GM19239 (cell line): ENCODE results near the gene VASH1.

ENCODE experiments used
- DNase-seq: peaks from one replicate; pipeline ENCODE4 v3.0.0; 2011; ENCODE audit warnings: low spot score; ENCODE audit not compliant: insufficient read length
- FAIRE-seq: peaks from 2 replicates; lab custom pipeline; 2011; peaks lifted over from hg19 to GRCh38; lab: Jason Lieb, UNC

VASH1 gene

DNA sequence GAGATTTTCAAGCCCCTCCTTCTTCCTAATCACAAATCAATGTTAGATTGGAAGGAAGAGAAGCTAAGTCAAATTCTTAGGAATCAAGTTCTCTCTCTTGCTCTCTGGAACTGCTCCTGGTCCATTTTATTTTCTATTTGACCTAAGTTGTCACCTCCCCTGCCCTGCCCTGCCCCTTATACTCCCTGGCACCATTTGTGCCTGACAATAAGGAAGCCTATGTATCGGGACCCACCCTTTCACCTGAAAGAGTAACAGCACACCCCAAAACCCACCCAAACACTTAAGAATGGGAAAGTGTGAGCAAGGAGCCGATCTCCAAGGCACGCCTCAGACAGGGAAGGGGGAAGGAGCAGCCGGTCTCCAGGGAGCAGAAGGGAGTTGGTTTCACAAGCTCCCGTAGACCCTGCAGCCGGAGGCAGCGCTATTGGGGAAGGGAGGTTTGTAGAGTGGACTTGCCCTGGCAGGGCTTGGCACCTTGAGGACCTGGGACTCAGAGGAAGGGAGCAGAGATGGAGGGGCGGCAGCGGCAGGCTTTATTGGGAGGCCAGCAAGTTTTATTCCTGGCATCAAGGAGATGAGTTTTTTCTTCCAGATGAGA is 66.5 kb downstream of the VASH1 start:
- FAIRE-seq = no peak
- DNase-seq = no peak

DNA sequence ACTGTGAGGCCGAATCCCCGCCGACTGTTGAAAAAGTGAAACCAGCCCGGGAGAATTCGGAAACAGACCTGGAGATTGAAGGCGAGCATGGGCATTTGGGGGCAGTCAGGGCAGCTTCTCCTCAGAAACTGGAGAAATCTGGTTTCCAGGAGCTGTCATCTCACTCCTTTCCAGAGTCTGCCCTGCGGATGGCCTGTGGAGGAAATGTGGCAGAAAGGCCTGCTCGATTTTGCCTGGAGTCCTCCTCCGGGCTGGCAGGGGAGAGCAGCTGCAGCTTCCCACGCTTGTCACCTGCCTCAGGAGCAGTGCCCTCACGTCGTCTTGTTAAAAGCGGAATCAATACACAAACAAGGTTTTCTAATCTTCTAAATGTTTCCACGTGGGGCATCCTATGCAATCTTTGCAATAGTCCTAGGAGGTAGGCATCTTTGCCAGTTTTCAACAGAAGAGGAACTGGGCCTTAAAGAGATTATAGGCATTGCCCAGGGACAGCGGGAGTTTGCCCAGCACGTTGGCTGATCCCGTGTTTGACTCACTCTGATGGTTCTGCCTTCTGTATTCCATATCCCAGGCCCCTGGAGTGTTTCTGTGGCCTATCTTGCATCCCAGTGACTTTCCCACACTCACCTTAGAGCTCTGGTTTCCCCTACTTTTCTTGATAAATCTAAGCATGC is 67.2 kb downstream of the VASH1 start:
- DNase-seq = no peak
- FAIRE-seq = no peak

DNA sequence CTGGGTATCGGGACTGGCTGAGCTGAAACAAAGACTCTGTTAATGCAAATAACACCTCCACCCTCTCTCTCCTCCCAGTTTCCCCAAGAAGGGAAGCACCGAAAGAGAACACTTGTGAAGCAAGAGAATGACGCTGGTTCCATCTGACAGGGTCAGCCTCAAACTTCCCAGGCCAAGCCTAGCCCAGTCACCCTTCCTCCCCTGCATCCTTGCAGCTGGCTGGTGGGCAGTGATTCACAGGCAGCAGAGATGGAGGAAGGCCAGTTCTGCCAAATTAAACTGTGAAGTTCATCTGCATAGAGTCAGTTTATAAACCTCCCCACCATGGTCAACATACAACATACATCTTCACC is 67.7 kb downstream of the VASH1 start:
- FAIRE-seq (no peak), DNase-seq (no peak)

DNA sequence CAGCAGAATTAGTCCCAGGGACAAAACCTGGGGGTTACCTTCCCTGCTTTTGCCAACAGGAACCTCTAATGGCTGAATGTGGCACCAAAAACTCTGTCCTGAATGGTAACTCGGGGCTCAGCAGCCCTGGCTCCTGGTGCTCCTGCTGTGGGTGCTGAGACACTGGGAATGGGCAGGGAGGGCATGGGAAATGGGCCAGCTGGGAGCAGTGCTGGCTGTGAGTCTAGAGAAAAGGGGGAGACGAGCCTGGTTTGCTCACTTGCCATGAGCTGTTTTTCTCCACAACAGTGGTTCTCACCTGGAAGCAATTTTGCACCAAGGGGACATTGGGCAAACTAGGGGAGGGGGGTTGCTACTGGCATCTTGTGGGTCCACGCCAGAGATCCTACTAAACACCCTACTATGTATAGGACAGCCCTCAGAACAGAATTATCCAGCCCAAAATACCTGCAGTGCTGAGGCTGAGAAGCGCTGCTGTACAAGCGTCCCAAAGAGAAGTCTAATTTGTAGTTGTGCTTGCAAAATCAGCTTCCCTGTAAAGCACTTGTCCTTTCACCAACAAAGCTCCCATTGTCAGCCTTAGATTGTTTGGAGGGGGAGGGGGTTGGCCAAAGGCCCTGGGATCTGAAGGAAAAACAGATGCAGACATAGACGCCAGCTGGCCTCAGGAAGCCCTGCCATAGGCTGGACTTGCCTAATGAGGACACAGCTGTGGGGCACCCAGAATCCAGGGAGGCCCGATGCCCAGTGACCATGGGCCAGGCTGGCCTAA is 68.6 kb downstream of the VASH1 start:
- FAIRE-seq = no peak
- no peak for DNase-seq

DNA sequence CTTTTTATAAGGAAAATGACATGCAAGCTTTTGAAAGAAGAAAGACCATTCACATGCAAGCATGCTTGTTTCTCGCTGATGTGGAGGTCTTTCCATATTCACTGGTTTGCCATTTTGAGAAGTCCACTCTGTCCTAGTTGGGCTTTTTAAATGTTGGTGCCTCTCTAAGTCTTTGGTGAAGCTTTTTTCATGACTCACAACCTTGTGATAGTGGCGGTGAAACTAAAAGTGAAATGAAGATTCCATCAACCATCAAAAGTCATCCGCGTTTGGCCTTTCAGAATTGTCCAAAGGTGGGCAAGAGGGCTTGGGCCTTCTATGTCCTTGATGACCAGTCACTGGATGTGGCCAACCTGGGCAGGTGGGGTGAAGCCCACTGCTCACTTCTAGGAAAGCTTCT is 69.3 kb downstream of the VASH1 start:
- DNase-seq (no peak), FAIRE-seq (no peak)

DNA sequence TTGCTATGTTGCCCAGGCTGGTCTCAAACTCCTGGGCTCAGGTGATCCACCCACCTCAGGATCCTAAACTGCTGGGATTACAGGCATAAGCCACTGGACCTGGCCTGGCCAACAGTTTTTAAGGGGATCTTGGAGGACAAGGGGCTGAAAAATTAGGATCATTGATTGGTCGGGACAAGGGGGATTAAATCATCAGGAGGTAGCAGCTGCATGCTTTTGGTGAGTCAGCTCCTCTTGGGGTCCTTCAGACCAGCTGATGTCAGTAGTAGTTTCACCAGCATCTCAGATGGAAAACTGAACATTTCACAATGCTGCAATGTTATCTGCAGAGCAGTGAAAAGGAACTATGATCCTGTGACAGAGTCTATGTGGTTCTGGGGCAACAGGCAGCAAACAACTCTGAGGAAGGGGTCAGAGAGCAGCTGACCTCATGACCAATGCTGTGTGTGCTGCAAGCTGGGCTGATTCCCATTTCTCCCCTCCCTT is 71.3 kb downstream of the VASH1 start:
- DNase-seq (no peak), FAIRE-seq (no peak)
